RWPE2 (cell line): ENCODE measurements around the gene OR9I1.
A peak's percentile ranks its signal among the peaks of the same experiment; 100 is the strongest.

ENCODE experiments used
- ATAC-seq: fragments of 200-7000 bp; cut with Tn5 transposase; 3 replicates; pipeline ENCODE4 v1.9.1; 2021; ENCODE audit warnings: low read depth
- DNase-seq: peaks from one replicate; pipeline ENCODE4 v3.0.0-alpha.2; 2020; ENCODE audit warnings: low spot score
- H3K27ac ChIP-seq: fragments of 450-650 bp; 2 replicates; pipeline ENCODE4 v1.5.1; 2017; ENCODE audit warnings: mild to moderate bottlenecking; ENCODE audit not compliant: poor library complexity, severe bottlenecking
- H3K27me3 ChIP-seq: fragments of 250-450 bp; sonication (Bioruptor Pico); 2 replicates; pipeline ENCODE4 v1.5.1; 2021; ENCODE audit warnings: mild to moderate bottlenecking, moderate library complexity; ENCODE audit not compliant: insufficient read depth, poor library complexity, severe bottlenecking
- H3K36me3 ChIP-seq: fragments of 250-450 bp; sonication (Bioruptor Pico); 2 replicates; pipeline ENCODE4 v1.5.1; 2020; ENCODE audit warnings: low read depth, mild to moderate bottlenecking, moderate library complexity
- H3K4me1 ChIP-seq: fragments of 250-450 bp; sonication (Bioruptor Pico); 2 replicates; pipeline ENCODE4 v1.5.1; 2021; ENCODE audit warnings: mild to moderate bottlenecking, moderate library complexity; ENCODE audit not compliant: insufficient read depth, poor library complexity, severe bottlenecking
- H3K4me3 ChIP-seq: fragments of 250-450 bp; sonication (Bioruptor Pico); 2 replicates; pipeline ENCODE4 v1.5.1; 2021; ENCODE audit warnings: mild to moderate bottlenecking, moderate library complexity; ENCODE audit not compliant: severe bottlenecking
- H3K9me3 ChIP-seq: fragments of 250-450 bp; sonication (Bioruptor Pico); 2 replicates; pipeline ENCODE4 v1.5.1; 2021; ENCODE audit warnings: mild to moderate bottlenecking, moderate library complexity; ENCODE audit not compliant: severe bottlenecking
- CTCF ChIP-seq: fragments of 450-650 bp; IDR thresholded peaks from one replicate; pipeline ENCODE4 v1.5.1; 2017; ENCODE audit warnings: mild to moderate bottlenecking, moderate library complexity; ENCODE audit not compliant: poor library complexity, severe bottlenecking

Gene OR9I1

DNA sequence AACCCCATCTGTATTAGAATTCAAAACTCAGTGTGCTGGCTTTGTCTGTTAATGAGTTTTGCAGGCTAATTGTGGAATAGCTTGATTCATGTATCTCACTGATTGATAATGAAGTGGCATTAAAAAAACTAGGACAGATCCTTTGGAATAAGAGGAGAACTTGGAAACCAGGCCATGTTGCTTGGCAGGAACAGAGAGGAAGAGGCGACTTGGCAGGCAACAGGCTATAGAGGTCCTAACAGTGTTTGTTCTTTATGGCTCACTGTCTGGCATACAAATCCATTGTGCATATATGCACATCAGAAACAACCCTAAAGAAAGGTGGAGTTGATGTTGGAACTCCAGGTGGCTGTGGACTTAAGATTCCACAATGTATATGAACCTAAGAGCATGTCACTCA is 17.4 kb upstream of the OR9I1 start:
- no peak overlapping the region for H3K27ac ChIP-seq
- no peak for TF ChIP-seq CTCF
- H3K36me3 ChIP-seq = no peaks in the 10 kb centered on the region
- ATAC-seq (no peak), DNase-seq (no peak)
- no peaks in the 10 kb centered on the region for H3K4me1 ChIP-seq
- H3K9me3 ChIP-seq = no peaks in the 10 kb centered on the region
- H3K4me3 ChIP-seq = no peak overlapping the region
- H3K27me3 ChIP-seq = no peaks in the 10 kb centered on the region

DNA sequence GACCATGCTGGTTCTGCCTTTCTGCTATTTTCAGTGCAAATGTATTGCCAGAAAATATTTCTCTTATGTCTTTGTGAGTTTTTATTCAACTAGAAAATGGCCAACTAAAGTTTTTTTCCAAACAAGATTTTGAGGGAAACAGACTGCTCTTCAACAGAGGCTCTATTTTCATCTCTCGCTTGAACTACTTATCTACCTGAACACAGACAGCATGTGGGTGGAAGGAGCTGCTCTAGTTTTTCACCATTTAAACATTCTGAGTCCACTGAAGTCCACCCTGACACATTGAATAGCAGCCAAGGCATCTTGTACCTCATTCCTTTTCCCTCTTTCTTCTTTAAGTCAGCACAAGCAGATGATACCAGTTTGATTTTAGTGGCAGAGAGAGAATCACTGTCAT is 9.8 kb upstream of the OR9I1 start:
- Histone ChIP-seq H3K36me3 (no peaks in the 10 kb centered on the region), H3K27ac (no peak overlapping the region), H3K9me3 (no peaks in the 10 kb centered on the region), H3K27me3 (no peaks in the 10 kb centered on the region), H3K4me1 (no peaks in the 10 kb centered on the region), H3K4me3 (no peak overlapping the region)
- no peak for TF ChIP-seq CTCF
- DNase-seq (no peak), ATAC-seq (no peak)

DNA sequence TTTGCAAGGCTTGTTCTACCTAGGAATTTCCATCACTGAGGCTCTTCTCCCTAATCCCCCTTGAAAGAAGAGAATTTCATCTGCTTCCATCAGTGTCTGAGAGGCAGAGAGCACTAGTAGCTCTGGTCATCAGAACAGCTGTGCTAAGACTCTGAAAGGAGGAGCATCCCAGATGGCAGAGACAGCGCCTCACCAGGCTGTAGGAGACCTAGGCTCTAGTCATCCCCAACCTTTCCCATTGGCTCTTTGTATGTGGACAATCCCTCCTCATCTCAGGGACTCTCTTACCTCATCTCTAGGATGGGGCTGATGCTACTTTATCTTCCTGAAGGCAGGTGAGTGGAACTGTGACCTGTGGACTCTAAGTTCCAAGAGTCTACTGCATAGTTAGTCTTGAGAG is 8.8 kb upstream of the OR9I1 start:
- no peak for TF ChIP-seq CTCF
- H3K9me3 ChIP-seq = no peaks in the 10 kb centered on the region
- DNase-seq (no peak), ATAC-seq (no peak)
- no peak overlapping the region for H3K27ac ChIP-seq
- no peaks in the 10 kb centered on the region for H3K36me3 ChIP-seq
- no peak overlapping the region for H3K4me3 ChIP-seq
- H3K27me3 ChIP-seq = no peaks in the 10 kb centered on the region
- H3K4me1 ChIP-seq = no peaks in the 10 kb centered on the region

- Histone ChIP-seq H3K4me1 (no peaks in the 10 kb centered on the region), H3K9me3 (no peaks in the 10 kb centered on the region), H3K27me3 (no peaks in the 10 kb centered on the region), H3K27ac (no peak overlapping the region), H3K4me3 (no peak overlapping the region), H3K36me3 (no peaks in the 10 kb centered on the region)
- TF ChIP-seq CTCF = no peak
- DNase-seq = no peak
- ATAC-seq = peak; percentile 75
These were observed 8.2 kb upstream of the OR9I1 start for GRCh38 chr11:58133309-58134076.

GRCh38 chr11:58127350-58127749 is 2.0 kb upstream of the OR9I1 start:
- no peak overlapping the region for H3K27ac ChIP-seq
- DNase-seq = no peak
- no peak overlapping the region for H3K4me3 ChIP-seq
- TF ChIP-seq CTCF = no peak
- no peaks in the 10 kb centered on the region for H3K4me1 ChIP-seq
- no peaks in the 10 kb centered on the region for H3K36me3 ChIP-seq
- ATAC-seq = no peak
- H3K9me3 ChIP-seq = no peaks in the 10 kb centered on the region
- H3K27me3 ChIP-seq = no peaks in the 10 kb centered on the region
